ENCODE data around the gene TBC1D9.
A peak's percentile ranks its signal among the peaks of the same experiment; 100 is the strongest.

TBC1D9 gene

DNA sequence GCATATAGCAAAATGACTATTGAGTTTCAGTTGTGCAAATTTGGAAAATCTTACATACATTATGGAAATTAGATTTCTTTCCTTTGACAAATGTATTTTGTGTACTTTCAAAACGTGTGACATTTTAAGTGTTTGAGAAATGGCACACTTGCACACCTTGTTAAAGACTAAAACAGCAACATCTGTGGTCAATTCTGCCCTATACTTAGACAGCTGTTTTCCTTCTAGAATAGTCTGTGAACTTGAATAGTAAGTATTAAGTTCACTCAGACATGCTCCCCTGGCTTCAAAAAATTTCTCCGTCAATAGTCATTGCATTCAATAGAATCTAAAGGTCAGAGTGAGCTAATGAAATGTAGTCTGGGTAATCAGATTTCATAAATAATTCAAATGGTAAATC lies 21.7 kb upstream of the TBC1D9 start:
- no peak overlapping the region for H2BK5ac ChIP-seq (ENCODE audit: low read length)
- H3K79me2 ChIP-seq (ENCODE audit: control insufficient read depth, insufficient read depth, low read length), result no peaks in the 10 kb centered on the region

DNA sequence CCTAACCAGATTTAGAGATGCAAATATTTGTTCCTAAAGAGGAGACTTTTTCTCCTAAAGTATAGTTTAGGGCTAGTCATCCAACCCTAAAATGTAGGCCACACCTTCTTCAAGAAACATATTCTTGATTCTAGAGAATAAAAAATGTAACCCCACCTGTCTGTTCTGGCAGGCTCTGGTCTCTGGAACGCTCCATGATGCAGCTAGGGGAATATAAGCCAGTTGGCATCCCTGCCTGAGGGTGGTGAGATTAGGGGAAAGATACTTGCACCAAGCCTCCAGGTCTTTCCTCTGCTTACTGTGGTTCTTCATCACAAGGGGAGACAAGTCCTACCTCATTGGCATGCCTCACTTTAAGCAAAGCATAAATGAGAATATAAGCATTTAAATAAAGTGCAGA lies 21.2 kb upstream of the TBC1D9 start:
- Histone ChIP-seq H2AK5ac (ENCODE audit: low read length) (no peak overlapping the region), H2BK15ac (replicated peaks; ENCODE audit: low read depth) (no peak overlapping the region), H3K4me3 (ENCODE audit: low read length) (no peak overlapping the region), H2BK120ac (ENCODE audit: low read depth, low read length) (no peak overlapping the region), H3K27ac (ENCODE audit: low read depth, low read length) (no peak overlapping the region), H3K18ac (ENCODE audit: low read length) (no peak overlapping the region), H3K4me2 (ENCODE audit: low read length) (no peak overlapping the region), H4K5ac (ENCODE audit: low read length) (no peak overlapping the region), H3K27me3 (ENCODE audit: insufficient read depth, low read length, poor library complexity) (no peaks in the 10 kb centered on the region), H3K56ac (ENCODE audit: low read length) (no peak overlapping the region), H3K4me1 (ENCODE audit: control insufficient read depth, low read depth, low read length) (peaks cover 4% of the 10 kb centered on the region), H2BK5ac (ENCODE audit: low read length) (no peak overlapping the region), H3K9ac (ENCODE audit: low read length) (no peak overlapping the region), H3K23ac (ENCODE audit: low read length) (no peak overlapping the region), H3K4ac (ENCODE audit: low read depth, low read length) (no peak overlapping the region), H3K79me2 (ENCODE audit: control insufficient read depth, insufficient read depth, low read length) (no peaks in the 10 kb centered on the region), H3K36me3 (ENCODE audit: control insufficient read depth, insufficient read depth, low read length) (no peaks in the 10 kb centered on the region), H4K8ac (ENCODE audit: low read depth, low read length) (no peak overlapping the region), H3K79me1 (ENCODE audit: low read length) (no peaks in the 10 kb centered on the region)
- DNase-seq, result no peak
- no CpG with 5 or more reads among the region's 1 CpG for WGBS (ENCODE audit: extremely low coverage, insufficient coverage, low lambda C conversion rate)

More for the DNA sequence above, 21.7 kb upstream of the TBC1D9 start:
- Histone ChIP-seq H3K18ac (ENCODE audit: low read length) (no peak overlapping the region), H3K23ac (ENCODE audit: low read length) (no peak overlapping the region), H2AK5ac (ENCODE audit: low read length) (no peak overlapping the region), H3K36me3 (ENCODE audit: control insufficient read depth, insufficient read depth, low read length) (no peaks in the 10 kb centered on the region), H4K8ac (ENCODE audit: low read depth, low read length) (no peak overlapping the region), H3K27ac (ENCODE audit: low read depth, low read length) (no peak overlapping the region), H3K79me1 (ENCODE audit: low read length) (no peaks in the 10 kb centered on the region), H2BK120ac (ENCODE audit: low read depth, low read length) (no peak overlapping the region), H3K4me1 (ENCODE audit: control insufficient read depth, low read depth, low read length) (peaks cover 4% of the 10 kb centered on the region), H3K4ac (ENCODE audit: low read depth, low read length) (no peak overlapping the region), H3K56ac (ENCODE audit: low read length) (no peak overlapping the region), H3K4me3 (ENCODE audit: low read length) (no peak overlapping the region), H3K4me2 (ENCODE audit: low read length) (no peak overlapping the region), H4K5ac (ENCODE audit: low read length) (no peak overlapping the region), H3K9ac (ENCODE audit: low read length) (no peak overlapping the region), H2BK15ac (replicated peaks; ENCODE audit: low read depth) (no peak overlapping the region), H3K27me3 (ENCODE audit: insufficient read depth, low read length, poor library complexity) (no peaks in the 10 kb centered on the region)
- DNase-seq, result no peak
- no CpG with 5 or more reads among the region's 2 CpGs for WGBS (ENCODE audit: extremely low coverage, insufficient coverage, low lambda C conversion rate)

DNA sequence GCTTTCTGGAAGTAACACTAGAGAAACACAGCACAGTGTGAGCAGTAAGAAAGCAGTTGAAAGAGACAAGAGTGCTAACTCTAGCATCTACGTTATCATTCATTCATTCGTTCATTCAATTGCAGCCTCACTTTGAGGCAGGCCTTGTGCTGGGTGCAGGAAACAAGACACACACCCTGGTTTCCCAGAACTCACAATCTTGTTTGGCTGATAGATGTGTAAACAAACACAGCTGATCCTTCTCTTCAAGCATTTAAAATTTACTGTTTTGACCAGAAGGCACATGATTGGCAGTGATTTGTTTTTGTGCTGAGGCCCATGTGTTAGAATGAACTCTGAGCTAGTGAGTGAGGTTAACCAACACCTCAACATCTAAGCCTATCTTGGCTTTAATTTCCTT lies 20.4 kb upstream of the TBC1D9 start:
- Histone ChIP-seq H3K79me2 (ENCODE audit: control insufficient read depth, insufficient read depth, low read length) (no peaks in the 10 kb centered on the region), H2AK5ac (ENCODE audit: low read length) (no peak overlapping the region), H2BK15ac (replicated peaks; ENCODE audit: low read depth) (no peak overlapping the region), H2BK120ac (ENCODE audit: low read depth, low read length) (no peak overlapping the region), H3K4me2 (ENCODE audit: low read length) (no peak overlapping the region), H3K4ac (ENCODE audit: low read depth, low read length) (no peak overlapping the region), H4K5ac (ENCODE audit: low read length) (no peak overlapping the region), H3K18ac (ENCODE audit: low read length) (no peak overlapping the region), H3K4me1 (ENCODE audit: control insufficient read depth, low read depth, low read length) (peaks cover 4% of the 10 kb centered on the region), H3K36me3 (ENCODE audit: control insufficient read depth, insufficient read depth, low read length) (no peaks in the 10 kb centered on the region), H3K23ac (ENCODE audit: low read length) (no peak overlapping the region), H3K9ac (ENCODE audit: low read length) (no peak overlapping the region), H2BK5ac (ENCODE audit: low read length) (no peak overlapping the region), H3K27ac (ENCODE audit: low read depth, low read length) (no peak overlapping the region), H3K56ac (ENCODE audit: low read length) (peak overlapping the region; percentile 38), H4K8ac (ENCODE audit: low read depth, low read length) (no peak overlapping the region), H3K4me3 (ENCODE audit: low read length) (no peak overlapping the region), H3K79me1 (ENCODE audit: low read length) (no peaks in the 10 kb centered on the region), H3K27me3 (ENCODE audit: insufficient read depth, low read length, poor library complexity) (no peaks in the 10 kb centered on the region)
- DNase-seq, result no peak
- WGBS (ENCODE audit: extremely low coverage, insufficient coverage, low lambda C conversion rate), result no CpG with 5 or more reads among the region's 2 CpGs

DNA sequence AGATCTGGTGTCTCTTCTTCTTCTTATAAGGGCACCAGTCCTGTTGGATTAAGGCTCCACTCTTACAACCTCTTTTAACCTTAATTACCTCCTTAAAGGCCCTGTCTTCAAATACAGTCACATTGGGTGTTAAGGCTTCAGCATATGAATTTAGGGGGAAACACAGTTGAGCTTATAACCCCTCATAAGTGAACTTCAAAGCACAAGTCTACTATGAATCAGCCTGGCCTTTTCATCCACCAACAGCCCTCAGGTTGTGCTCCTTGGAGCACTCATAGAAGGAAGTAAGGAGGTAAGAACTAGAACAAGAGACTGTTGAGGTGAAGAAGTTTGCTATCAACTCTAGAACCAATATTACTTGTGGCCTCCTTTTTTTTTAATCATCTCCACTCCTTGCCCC lies 18.8 kb upstream of the TBC1D9 start:
- Histone ChIP-seq H3K27ac (ENCODE audit: low read depth, low read length) (no peak overlapping the region), H3K18ac (ENCODE audit: low read length) (no peak overlapping the region), H3K4ac (ENCODE audit: low read depth, low read length) (no peak overlapping the region), H3K27me3 (ENCODE audit: insufficient read depth, low read length, poor library complexity) (no peaks in the 10 kb centered on the region), H3K56ac (ENCODE audit: low read length) (no peak overlapping the region), H2BK120ac (ENCODE audit: low read depth, low read length) (no peak overlapping the region), H3K4me3 (ENCODE audit: low read length) (no peak overlapping the region), H2BK5ac (ENCODE audit: low read length) (no peak overlapping the region), H3K23ac (ENCODE audit: low read length) (no peak overlapping the region), H2AK5ac (ENCODE audit: low read length) (no peak overlapping the region), H4K8ac (ENCODE audit: low read depth, low read length) (no peak overlapping the region), H3K4me2 (ENCODE audit: low read length) (no peak overlapping the region), H3K36me3 (ENCODE audit: control insufficient read depth, insufficient read depth, low read length) (no peaks in the 10 kb centered on the region), H4K5ac (ENCODE audit: low read length) (no peak overlapping the region), H3K79me2 (ENCODE audit: control insufficient read depth, insufficient read depth, low read length) (no peaks in the 10 kb centered on the region), H2BK15ac (replicated peaks; ENCODE audit: low read depth) (no peak overlapping the region), H3K79me1 (ENCODE audit: low read length) (no peaks in the 10 kb centered on the region), H3K4me1 (ENCODE audit: control insufficient read depth, low read depth, low read length) (peaks cover 4% of the 10 kb centered on the region), H3K9ac (ENCODE audit: low read length) (no peak overlapping the region)
- DNase-seq, result no peak

- H3K27me3 ChIP-seq (ENCODE audit: insufficient read depth, low read length, poor library complexity), result no peaks in the 10 kb centered on the region
- H3K36me3 ChIP-seq (ENCODE audit: control insufficient read depth, insufficient read depth, low read length), result no peaks in the 10 kb centered on the region
- no peak overlapping the region for H4K5ac ChIP-seq (ENCODE audit: low read length)
Observed at GRCh38 chr4:140774510-140774909, 18.3 kb upstream of the TBC1D9 start.

DNA sequence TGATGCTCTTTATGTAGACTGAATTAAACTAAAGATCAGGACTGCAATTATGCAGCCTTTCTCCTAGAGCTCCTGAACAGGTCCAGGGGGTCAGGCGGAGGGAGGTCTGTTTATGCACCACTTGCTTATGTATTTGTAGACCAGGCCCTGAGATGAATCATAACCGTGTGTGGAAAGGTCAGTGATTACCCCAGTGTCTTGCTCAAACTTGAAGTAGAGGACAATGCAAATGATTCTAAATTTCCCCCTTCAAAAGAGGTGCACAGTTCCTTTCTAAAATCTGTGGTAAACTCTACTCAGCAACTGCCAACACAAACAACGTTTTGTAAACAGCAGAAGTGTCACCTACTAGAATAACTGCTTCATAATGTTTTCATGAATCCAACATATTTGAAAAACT lies 13.0 kb upstream of the TBC1D9 start:
- no peak overlapping the region for H3K4me3 ChIP-seq (ENCODE audit: low read length)
- H2BK120ac ChIP-seq (ENCODE audit: low read depth, low read length), result no peak overlapping the region
- DNase-seq, result no peak
- H3K23ac ChIP-seq (ENCODE audit: low read length), result no peak overlapping the region
- H3K4me1 ChIP-seq (ENCODE audit: control insufficient read depth, low read depth, low read length), result no peaks in the 10 kb centered on the region
- no peaks in the 10 kb centered on the region for H3K36me3 ChIP-seq (ENCODE audit: control insufficient read depth, insufficient read depth, low read length)
- H3K18ac ChIP-seq (ENCODE audit: low read length), result no peak overlapping the region
- no peaks in the 10 kb centered on the region for H3K79me2 ChIP-seq (ENCODE audit: control insufficient read depth, insufficient read depth, low read length)
- H4K8ac ChIP-seq (ENCODE audit: low read depth, low read length), result no peak overlapping the region
- no peak overlapping the region for H2BK15ac ChIP-seq (replicated peaks; ENCODE audit: low read depth)
- no peak overlapping the region for H3K27ac ChIP-seq (ENCODE audit: low read depth, low read length)
- no peaks in the 10 kb centered on the region for H3K27me3 ChIP-seq (ENCODE audit: insufficient read depth, low read length, poor library complexity)
- WGBS (ENCODE audit: extremely low coverage, insufficient coverage, low lambda C conversion rate), result no CpG with 5 or more reads among the region's 3 CpGs
- no peak overlapping the region for H4K5ac ChIP-seq (ENCODE audit: low read length)
- no peak overlapping the region for H3K4ac ChIP-seq (ENCODE audit: low read depth, low read length)
- no peak overlapping the region for H2AK5ac ChIP-seq (ENCODE audit: low read length)
- H3K4me2 ChIP-seq (ENCODE audit: low read length), result no peak overlapping the region
- no peaks in the 10 kb centered on the region for H3K79me1 ChIP-seq (ENCODE audit: low read length)
- no peak overlapping the region for H3K56ac ChIP-seq (ENCODE audit: low read length)
- no peak overlapping the region for H3K9ac ChIP-seq (ENCODE audit: low read length)
- no peak overlapping the region for H2BK5ac ChIP-seq (ENCODE audit: low read length)

More at GRCh38 chr4:140774510-140774909, 18.3 kb upstream of the TBC1D9 start:
- no peak overlapping the region for H2AK5ac ChIP-seq (ENCODE audit: low read length)
- no peak overlapping the region for H3K4me3 ChIP-seq (ENCODE audit: low read length)
- no peak overlapping the region for H3K4me2 ChIP-seq (ENCODE audit: low read length)
- H3K4ac ChIP-seq (ENCODE audit: low read depth, low read length), result no peak overlapping the region
- no peak overlapping the region for H2BK15ac ChIP-seq (replicated peaks; ENCODE audit: low read depth)
- H3K4me1 ChIP-seq (ENCODE audit: control insufficient read depth, low read depth, low read length), result peaks cover 4% of the 10 kb centered on the region
- no peak overlapping the region for H3K27ac ChIP-seq (ENCODE audit: low read depth, low read length)
- H3K9ac ChIP-seq (ENCODE audit: low read length), result no peak overlapping the region
- no peak overlapping the region for H2BK120ac ChIP-seq (ENCODE audit: low read depth, low read length)
- no peak overlapping the region for H2BK5ac ChIP-seq (ENCODE audit: low read length)
- H4K8ac ChIP-seq (ENCODE audit: low read depth, low read length), result no peak overlapping the region
- no peak for DNase-seq
- no peaks in the 10 kb centered on the region for H3K79me2 ChIP-seq (ENCODE audit: control insufficient read depth, insufficient read depth, low read length)
- no peak overlapping the region for H3K18ac ChIP-seq (ENCODE audit: low read length)
- H3K56ac ChIP-seq (ENCODE audit: low read length), result no peak overlapping the region
- no peaks in the 10 kb centered on the region for H3K79me1 ChIP-seq (ENCODE audit: low read length)
- WGBS (ENCODE audit: extremely low coverage, insufficient coverage, low lambda C conversion rate), result no CpG with 5 or more reads among the region's 6 CpGs
- no peak overlapping the region for H3K23ac ChIP-seq (ENCODE audit: low read length)
